ENCODE measurements around the gene METTL23. TPM values are rescaled to one million over a fixed set of nuclear protein-coding genes. Genes with fewer than 3 reads are reported as not detected.
"Not testable (repeated sequence)": the region's sequence is repeated elsewhere in the genome, so short reads cannot be mapped to it uniquely, and the experiment has no call there.

The METTL23 gene
- total and polyA plus RNA-seq, 9 donors: 19.6 to 23.6 (median 21.3) TPM

- Histone ChIP-seq H3K27ac (ENCODE audit: low read length) (no peak overlapping the region), H3K36me3 (ENCODE audit: control insufficient read depth, insufficient read depth, low read length) (peaks cover 13% of the 10 kb centered on the region), H3K9me3 (replicated peaks; ENCODE audit: control insufficient read depth, low read depth, low read length) (no peaks in the 10 kb centered on the region), H3K4me3 (ENCODE audit: low read length) (no peak overlapping the region), H3K27me3 (ENCODE audit: control insufficient read depth, insufficient read depth, low read length) (no peaks in the 10 kb centered on the region), H3K4me1 (ENCODE audit: control insufficient read depth, insufficient read depth, low read length) (peaks cover 43% of the 10 kb centered on the region)
- no peak for DNase-seq
- WGBS (ENCODE audit: insufficient coverage): 91% methylated on average over 12 of the region's 14 CpGs
These were observed 35.1 kb upstream of the METTL23 start for GRCh38 chr17:76691379-76692191.

DNA sequence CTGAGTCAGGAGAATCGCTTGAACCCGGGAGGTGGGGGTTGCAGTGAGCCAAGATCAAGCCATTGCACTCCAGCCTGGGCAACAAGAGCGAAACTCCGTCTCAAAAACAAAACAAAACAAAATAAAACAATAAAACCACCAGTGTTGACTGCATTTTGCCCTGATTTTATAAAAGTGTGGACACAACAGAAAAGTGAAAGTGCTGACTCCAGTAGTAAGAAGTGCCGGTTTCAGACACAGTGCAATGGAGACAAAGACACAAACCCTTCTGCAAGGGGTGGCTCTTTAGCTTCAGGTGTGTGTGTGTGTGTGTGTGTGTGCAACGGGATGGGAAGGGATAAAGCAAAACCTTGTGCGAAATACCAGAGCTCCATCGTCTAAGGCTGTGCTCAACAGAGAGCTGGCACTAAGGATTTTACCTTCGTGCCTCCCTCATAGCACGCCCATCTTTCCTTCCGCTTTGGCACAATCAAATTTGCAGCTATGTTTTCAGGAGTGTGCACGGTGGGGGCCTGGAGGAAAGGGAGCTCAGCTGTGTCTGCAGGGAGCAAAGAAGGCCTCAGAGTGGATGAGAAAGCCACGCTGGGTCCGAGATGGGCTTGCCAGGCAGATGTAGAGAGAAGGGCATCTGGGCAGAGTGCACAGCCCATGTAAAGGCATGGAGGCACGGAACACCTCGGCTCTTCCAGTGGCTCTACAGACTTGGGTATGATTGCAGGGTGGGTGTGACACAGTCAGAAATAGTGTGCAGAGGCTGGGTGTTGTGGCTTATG lies 31.4 kb upstream of the METTL23 start:
- Histone ChIP-seq H3K4me3 (ENCODE audit: low read length) (no peak overlapping the region), H3K9me3 (replicated peaks; ENCODE audit: control insufficient read depth, low read depth, low read length) (no peaks in the 10 kb centered on the region), H3K27me3 (ENCODE audit: control insufficient read depth, insufficient read depth, low read length) (no peaks in the 10 kb centered on the region), H3K27ac (ENCODE audit: low read length) (no peak overlapping the region), H3K36me3 (ENCODE audit: control insufficient read depth, insufficient read depth, low read length) (peaks cover 5% of the 10 kb centered on the region), H3K4me1 (ENCODE audit: control insufficient read depth, insufficient read depth, low read length) (peaks cover 42% of the 10 kb centered on the region)
- DNase-seq: no peak
- 65% methylated on average over 9 of the region's 16 CpGs for WGBS (ENCODE audit: insufficient coverage)

DNA sequence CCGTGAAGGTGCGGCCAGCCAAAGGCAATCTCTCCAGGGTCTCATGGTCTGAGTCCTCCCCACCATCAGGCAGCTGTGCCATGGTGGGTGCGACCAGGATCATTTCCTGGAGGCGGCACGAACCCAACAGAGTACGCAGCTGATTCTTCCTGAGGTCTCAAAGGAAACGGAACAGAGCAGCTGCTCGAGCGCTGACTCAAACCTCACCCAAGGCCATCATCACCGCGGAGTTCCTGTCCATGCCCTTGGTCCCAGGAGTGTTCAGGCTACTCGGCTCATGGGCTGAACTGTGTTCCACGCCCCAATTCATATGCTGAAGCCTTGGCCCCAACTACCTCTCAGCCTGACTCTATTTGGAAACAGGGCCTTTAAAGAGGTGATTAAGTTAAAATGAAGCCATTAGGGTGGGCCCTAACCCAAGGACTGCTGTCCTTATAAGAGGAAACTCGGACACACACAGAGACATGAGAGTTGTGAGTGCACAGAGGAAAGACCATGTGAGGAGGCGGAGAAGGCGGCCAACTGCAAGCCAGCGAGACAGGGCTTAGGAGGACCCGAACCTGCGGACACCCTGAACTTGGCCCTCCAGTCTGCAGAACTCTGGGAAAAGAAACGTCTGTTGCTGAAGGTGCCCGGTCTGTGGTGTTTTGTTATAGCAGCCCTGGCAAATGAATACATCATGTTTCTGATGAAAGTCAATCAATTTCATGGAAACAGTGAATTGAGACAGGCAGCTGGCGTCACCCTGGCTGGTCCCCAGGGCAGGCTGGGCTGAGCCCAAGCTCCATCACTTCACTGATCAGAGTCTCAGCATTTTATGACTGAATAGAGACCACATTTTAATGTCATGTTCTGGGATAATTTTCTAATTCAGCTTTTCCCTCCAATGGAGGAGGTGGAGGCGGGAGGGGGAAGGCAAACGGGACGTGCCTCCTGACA lies 29.6 kb upstream of the METTL23 start:
- Histone ChIP-seq H3K4me3 (ENCODE audit: low read length) (no peak overlapping the region), H3K27ac (ENCODE audit: low read length) (peak overlapping the region; percentile 50), H3K4me1 (ENCODE audit: control insufficient read depth, insufficient read depth, low read length) (peaks cover 58% of the 10 kb centered on the region), H3K27me3 (ENCODE audit: control insufficient read depth, insufficient read depth, low read length) (no peaks in the 10 kb centered on the region), H3K9me3 (replicated peaks; ENCODE audit: control insufficient read depth, low read depth, low read length) (no peaks in the 10 kb centered on the region), H3K36me3 (ENCODE audit: control insufficient read depth, insufficient read depth, low read length) (peaks cover 5% of the 10 kb centered on the region)
- 57% methylated on average over 17 of the region's 25 CpGs for WGBS (ENCODE audit: insufficient coverage)
- peak; percentile 71 for DNase-seq

DNA sequence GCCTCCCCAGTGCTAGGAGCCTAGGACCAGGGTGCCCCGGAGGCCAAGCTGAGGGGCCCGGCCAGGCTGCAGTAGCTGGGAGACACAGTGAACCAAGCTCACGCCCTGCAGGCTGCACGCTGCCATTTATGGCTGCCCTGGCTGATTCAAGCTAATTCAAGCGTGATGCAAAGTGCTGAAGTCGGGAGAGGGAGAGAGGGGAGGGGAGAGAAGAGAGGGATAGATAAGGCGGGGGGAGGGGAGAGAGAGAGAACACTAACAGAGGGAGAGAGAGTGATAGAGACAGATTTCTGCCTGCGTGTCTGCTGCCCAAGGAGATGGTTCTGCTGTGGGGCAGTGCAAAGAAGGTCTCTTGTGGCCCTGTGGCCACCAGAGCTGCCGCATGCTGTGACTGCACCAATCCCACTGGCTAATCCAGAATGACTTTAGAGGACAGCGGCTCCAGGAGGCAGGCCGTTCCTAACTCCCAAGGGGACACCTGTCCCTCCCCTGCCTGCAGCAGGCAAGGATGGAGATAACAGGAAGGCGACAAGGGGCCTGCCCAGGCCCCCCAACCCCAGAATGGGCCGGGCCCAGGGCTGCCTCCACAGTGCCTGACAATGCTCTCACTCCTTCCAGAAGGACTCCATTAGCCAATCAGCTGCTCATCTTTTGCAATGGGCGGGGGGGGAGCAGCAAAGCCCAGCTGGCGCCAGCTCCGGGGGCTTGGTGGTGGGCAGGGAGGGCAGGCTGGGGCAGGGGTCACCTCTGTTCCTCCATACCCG lies 28.8 kb upstream of the METTL23 start:
- DNase-seq: no peak
- H3K27me3 ChIP-seq (ENCODE audit: control insufficient read depth, insufficient read depth, low read length): no peaks in the 10 kb centered on the region
- H3K9me3 ChIP-seq (replicated peaks; ENCODE audit: control insufficient read depth, low read depth, low read length): no peaks in the 10 kb centered on the region
- peak overlapping the region; percentile 43 for H3K27ac ChIP-seq (ENCODE audit: low read length)
- H3K4me3 ChIP-seq (ENCODE audit: low read length): no peak overlapping the region
- peaks cover 5% of the 10 kb centered on the region for H3K36me3 ChIP-seq (ENCODE audit: control insufficient read depth, insufficient read depth, low read length)
- H3K4me1 ChIP-seq (ENCODE audit: control insufficient read depth, insufficient read depth, low read length): peaks cover 60% of the 10 kb centered on the region
- 44% methylated on average over 10 of the region's 17 CpGs for WGBS (ENCODE audit: insufficient coverage)

GRCh38 chr17:76698466-76698977 lies 28.1 kb upstream of the METTL23 start:
- H3K9me3 ChIP-seq (replicated peaks; ENCODE audit: control insufficient read depth, low read depth, low read length); H3K27me3 ChIP-seq (ENCODE audit: control insufficient read depth, insufficient read depth, low read length); H3K4me3 ChIP-seq (ENCODE audit: low read length); H3K36me3 ChIP-seq (ENCODE audit: control insufficient read depth, insufficient read depth, low read length); DNase-seq; H3K27ac ChIP-seq (ENCODE audit: low read length): not testable (repeated sequence)
- H3K4me1 ChIP-seq (ENCODE audit: control insufficient read depth, insufficient read depth, low read length): peaks cover 60% of the 10 kb centered on the region
- 92% methylated on average over 4 of the region's 7 CpGs for WGBS (ENCODE audit: insufficient coverage)

DNA sequence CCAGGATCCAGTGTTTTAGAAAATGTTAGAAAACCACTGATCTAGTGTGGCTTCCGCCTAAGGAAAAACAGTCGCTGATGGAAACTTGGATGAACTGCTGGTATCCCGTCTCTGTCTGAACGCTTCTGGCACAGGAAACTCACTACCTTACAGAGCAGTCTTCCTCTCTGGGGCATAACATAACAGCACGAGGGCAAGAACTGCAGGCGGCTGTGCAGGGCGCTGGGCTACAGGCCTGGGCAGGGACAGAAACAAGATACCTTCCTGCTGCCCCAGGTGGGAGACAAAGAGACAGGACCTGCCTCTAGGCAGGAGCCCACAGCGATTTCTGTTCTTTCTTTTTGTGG lies 26.4 kb upstream of the METTL23 start:
- no peak overlapping the region for H3K4me3 ChIP-seq (ENCODE audit: low read length)
- no peaks in the 10 kb centered on the region for H3K27me3 ChIP-seq (ENCODE audit: control insufficient read depth, insufficient read depth, low read length)
- peaks cover 58% of the 10 kb centered on the region for H3K4me1 ChIP-seq (ENCODE audit: control insufficient read depth, insufficient read depth, low read length)
- 23% methylated on average over 7 of the region's 8 CpGs for WGBS (ENCODE audit: insufficient coverage)
- H3K36me3 ChIP-seq (ENCODE audit: control insufficient read depth, insufficient read depth, low read length): peaks cover 5% of the 10 kb centered on the region
- DNase-seq: peak; percentile 91
- H3K27ac ChIP-seq (ENCODE audit: low read length): peak overlapping the region; percentile 95
- H3K9me3 ChIP-seq (replicated peaks; ENCODE audit: control insufficient read depth, low read depth, low read length): no peaks in the 10 kb centered on the region

GRCh38 chr17:76700617-76701470 lies 25.8 kb upstream of the METTL23 start:
- no peaks in the 10 kb centered on the region for H3K9me3 ChIP-seq (replicated peaks; ENCODE audit: control insufficient read depth, low read depth, low read length)
- peak overlapping the region; percentile 25 for H3K4me3 ChIP-seq (ENCODE audit: low read length)
- WGBS (ENCODE audit: insufficient coverage): 12% methylated on average over 33 of the region's 33 CpGs
- peak overlapping the region; percentile 95 for H3K27ac ChIP-seq (ENCODE audit: low read length)
- H3K36me3 ChIP-seq (ENCODE audit: control insufficient read depth, insufficient read depth, low read length): peaks cover 2% of the 10 kb centered on the region
- H3K27me3 ChIP-seq (ENCODE audit: control insufficient read depth, insufficient read depth, low read length): no peaks in the 10 kb centered on the region
- peaks cover 54% of the 10 kb centered on the region for H3K4me1 ChIP-seq (ENCODE audit: control insufficient read depth, insufficient read depth, low read length)
- DNase-seq: peak; percentile 96

GRCh38 chr17:76701471-76701967 lies 25.1 kb upstream of the METTL23 start:
- DNase-seq: no peak
- H3K27me3 ChIP-seq (ENCODE audit: control insufficient read depth, insufficient read depth, low read length): no peaks in the 10 kb centered on the region
- H3K27ac ChIP-seq (ENCODE audit: low read length): peak overlapping the region; percentile 95
- peaks cover 52% of the 10 kb centered on the region for H3K4me1 ChIP-seq (ENCODE audit: control insufficient read depth, insufficient read depth, low read length)
- no peaks in the 10 kb centered on the region for H3K9me3 ChIP-seq (replicated peaks; ENCODE audit: control insufficient read depth, low read depth, low read length)
- WGBS (ENCODE audit: insufficient coverage): 33% methylated on average over 9 of the region's 11 CpGs
- peaks cover 2% of the 10 kb centered on the region for H3K36me3 ChIP-seq (ENCODE audit: control insufficient read depth, insufficient read depth, low read length)
- H3K4me3 ChIP-seq (ENCODE audit: low read length): no peak overlapping the region
